A549 (cell line): Measurements from ENCODE around the gene SPATA2L.

ENCODE experiments used
- EHMT2 ChIP-seq: fragments of 200-600 bp; sonication (generic); IDR thresholded peaks from 2 replicates; pipeline ENCODE4 v1.6.1; 2016; ENCODE audit warnings: antibody characterized with exemption, low read depth, mild to moderate bottlenecking, moderate library complexity
- EP300 ChIP-seq, 2 experiments: fragments of >200 bp; sonication (Bioruptor Twin); formaldehyde crosslinking; IDR thresholded peaks; 2 replicates in 1 of 2; 3 replicates in 1 of 2; pipeline ENCODE4 v1.6.1; 2016 to 2017
- KDM5A ChIP-seq: fragments of 200-600 bp; sonication (generic); IDR thresholded peaks from 2 replicates; pipeline ENCODE4 v1.6.1; 2016; ENCODE audit warnings: antibody characterized with exemption, mild to moderate bottlenecking
- POLR2A ChIP-seq: IDR thresholded peaks from 2 replicates; pipeline ENCODE4 v1.6.1; 2012; ENCODE audit warnings: mild to moderate bottlenecking, low read length
- TFCP2L1 ChIP-seq: fragments of 250-450 bp; sonication (Bioruptor Pico); IDR thresholded peaks from 2 replicates; pipeline ENCODE4 v1.5.0; 2021; ENCODE audit warnings: mild to moderate bottlenecking
- TF ChIP-seq, protein P1 (sequence below): IDR thresholded peaks from 2 replicates; pipeline ENCODE4 v1.6.1; 2012
- TF ChIP-seq, protein P2 (sequence below): fragments of >200 bp; sonication (Bioruptor Twin); formaldehyde crosslinking; IDR thresholded peaks from 3 replicates; pipeline ENCODE4 v1.5.1; 2016

DNA sequence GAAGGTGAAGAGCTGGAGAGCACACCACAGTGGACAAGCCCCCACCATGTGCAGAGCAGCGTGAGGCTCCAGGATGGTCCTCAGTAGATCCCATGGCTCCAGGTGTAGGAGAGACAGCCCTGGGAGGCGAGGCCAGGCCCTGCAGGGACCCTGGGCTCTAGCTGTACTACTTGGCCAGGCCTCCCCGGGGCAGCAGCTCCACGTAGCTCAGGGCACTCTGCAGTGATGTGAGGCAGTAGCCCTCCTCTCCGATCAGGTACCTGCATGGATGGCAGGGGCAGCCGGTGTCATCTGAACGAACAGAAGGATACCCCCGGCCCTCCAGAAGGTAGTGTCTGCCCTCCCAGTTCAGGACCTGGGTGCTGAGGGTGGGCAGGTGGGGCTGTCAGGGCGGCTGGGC is 6.2 kb upstream of the SPATA2L start:
- TF ChIP-seq, protein P1, sequence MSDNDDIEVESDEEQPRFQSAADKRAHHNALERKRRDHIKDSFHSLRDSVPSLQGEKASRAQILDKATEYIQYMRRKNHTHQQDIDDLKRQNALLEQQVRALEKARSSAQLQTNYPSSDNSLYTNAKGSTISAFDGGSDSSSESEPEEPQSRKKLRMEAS: no peak
- no peak for TF ChIP-seq EP300 (IDR thresholded peaks at IDR 0.05)
- no peak for TF ChIP-seq TFCP2L1 (CRISPR knock-in tag)
- TF ChIP-seq KDM5A: no peak
- TF ChIP-seq, protein P2, sequence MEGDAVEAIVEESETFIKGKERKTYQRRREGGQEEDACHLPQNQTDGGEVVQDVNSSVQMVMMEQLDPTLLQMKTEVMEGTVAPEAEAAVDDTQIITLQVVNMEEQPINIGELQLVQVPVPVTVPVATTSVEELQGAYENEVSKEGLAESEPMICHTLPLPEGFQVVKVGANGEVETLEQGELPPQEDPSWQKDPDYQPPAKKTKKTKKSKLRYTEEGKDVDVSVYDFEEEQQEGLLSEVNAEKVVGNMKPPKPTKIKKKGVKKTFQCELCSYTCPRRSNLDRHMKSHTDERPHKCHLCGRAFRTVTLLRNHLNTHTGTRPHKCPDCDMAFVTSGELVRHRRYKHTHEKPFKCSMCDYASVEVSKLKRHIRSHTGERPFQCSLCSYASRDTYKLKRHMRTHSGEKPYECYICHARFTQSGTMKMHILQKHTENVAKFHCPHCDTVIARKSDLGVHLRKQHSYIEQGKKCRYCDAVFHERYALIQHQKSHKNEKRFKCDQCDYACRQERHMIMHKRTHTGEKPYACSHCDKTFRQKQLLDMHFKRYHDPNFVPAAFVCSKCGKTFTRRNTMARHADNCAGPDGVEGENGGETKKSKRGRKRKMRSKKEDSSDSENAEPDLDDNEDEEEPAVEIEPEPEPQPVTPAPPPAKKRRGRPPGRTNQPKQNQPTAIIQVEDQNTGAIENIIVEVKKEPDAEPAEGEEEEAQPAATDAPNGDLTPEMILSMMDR: no peak
- no peak for TF ChIP-seq POLR2A
- TF ChIP-seq EHMT2: no peak
